ENCODE data around the gene OPHN1. TPM values are rescaled to one million over a fixed set of nuclear protein-coding genes. Genes with fewer than 3 reads are reported as not detected.

The OPHN1 gene
- total RNA-seq, 2 donors from 2014 or later: 5.0 to 5.9 TPM

- no peaks in the 10 kb centered on the region for H3K4me1 ChIP-seq (ENCODE audit: control insufficient read depth in 1 of 2, low read depth in 2 of 2)
- no peak overlapping the region for H3K27ac ChIP-seq
- no peaks in the 10 kb centered on the region for H3K27me3 ChIP-seq (replicated peaks; ENCODE audit: insufficient read depth)
- ATAC-seq (ENCODE audit: insufficient number of reproducible peaks, low FRiP score, low read depth) (no peak), DNase-seq (ENCODE audit: low spot score) (no peak)
- no peak for TF ChIP-seq CTCF (IDR thresholded peaks at IDR 0.05)
- no peaks in the 10 kb centered on the region for H3K9me3 ChIP-seq
- H3K36me3 ChIP-seq: no peaks in the 10 kb centered on the region
- H3K4me3 ChIP-seq: no peak overlapping the region
Measured at GRCh38 chrX:68454476-68455150, 21.3 kb upstream of the OPHN1 start.

DNA sequence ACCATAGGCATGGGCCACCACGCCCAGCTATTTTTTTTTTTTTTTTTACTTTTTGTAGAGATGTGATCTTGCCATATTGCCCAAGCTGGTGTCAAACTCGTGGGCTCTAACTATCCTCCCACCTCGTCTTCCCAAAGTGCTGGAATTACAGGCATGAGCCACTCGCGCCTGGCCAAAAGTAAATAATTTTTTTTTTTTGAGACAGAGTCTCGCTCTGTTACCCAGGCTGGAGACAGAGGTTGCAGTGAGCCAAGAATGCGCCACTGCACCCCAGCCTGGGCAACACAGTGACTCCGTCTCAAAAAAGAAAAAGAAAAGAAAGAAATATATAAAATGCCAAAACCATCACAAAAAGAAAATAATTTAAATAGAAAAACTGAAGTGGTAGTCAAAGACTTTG is 18.4 kb upstream of the OPHN1 start:
- H3K4me1 ChIP-seq (ENCODE audit: control insufficient read depth in 1 of 2, low read depth in 2 of 2): no peaks in the 10 kb centered on the region
- TF ChIP-seq CTCF (IDR thresholded peaks at IDR 0.05): no peak
- H3K27me3 ChIP-seq (replicated peaks; ENCODE audit: insufficient read depth): no peaks in the 10 kb centered on the region
- DNase-seq (ENCODE audit: low spot score) (no peak), ATAC-seq (ENCODE audit: insufficient number of reproducible peaks, low FRiP score, low read depth) (no peak)
- H3K27ac ChIP-seq: no peak overlapping the region
- H3K4me3 ChIP-seq: no peak overlapping the region
- H3K9me3 ChIP-seq: no peaks in the 10 kb centered on the region
- H3K36me3 ChIP-seq: no peaks in the 10 kb centered on the region

- no peak overlapping the region for H3K4me3 ChIP-seq
- TF ChIP-seq CTCF (IDR thresholded peaks at IDR 0.05): no peak
- no peaks in the 10 kb centered on the region for H3K9me3 ChIP-seq
- H3K4me1 ChIP-seq (ENCODE audit: control insufficient read depth in 1 of 2, low read depth in 2 of 2): no peaks in the 10 kb centered on the region
- H3K27ac ChIP-seq: no peak overlapping the region
- H3K36me3 ChIP-seq: no peaks in the 10 kb centered on the region
- no peaks in the 10 kb centered on the region for H3K27me3 ChIP-seq (replicated peaks; ENCODE audit: insufficient read depth)
- ATAC-seq (ENCODE audit: insufficient number of reproducible peaks, low FRiP score, low read depth) (no peak), DNase-seq (ENCODE audit: low spot score) (no peak)
Measured at GRCh38 chrX:68443155-68443868, 10.0 kb upstream of the OPHN1 start.

DNA sequence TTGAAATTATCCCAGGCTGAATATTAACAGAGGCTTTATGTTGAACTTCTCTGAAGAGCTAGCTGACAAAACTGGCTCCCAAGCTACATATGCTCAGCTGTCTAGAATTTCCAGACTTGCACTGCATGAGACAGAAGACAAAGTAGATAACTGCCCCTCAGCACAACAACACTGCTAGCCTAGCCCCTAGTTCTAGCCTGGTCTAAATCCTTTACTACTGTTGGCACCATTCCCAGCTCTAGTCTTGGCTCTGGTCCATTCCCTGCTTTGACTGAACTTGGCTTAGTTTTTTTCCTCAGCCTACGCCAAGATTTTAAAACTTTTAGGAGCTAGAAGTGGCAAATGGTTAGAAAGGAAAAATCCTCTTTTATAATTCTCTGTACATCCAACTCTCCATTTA is 7.6 kb upstream of the OPHN1 start:
- DNase-seq (ENCODE audit: low spot score): peak; percentile 8
- H3K27ac ChIP-seq: no peak overlapping the region
- H3K9me3 ChIP-seq: no peaks in the 10 kb centered on the region
- H3K4me1 ChIP-seq (ENCODE audit: control insufficient read depth in 1 of 2, low read depth in 2 of 2): no peaks in the 10 kb centered on the region
- no peaks in the 10 kb centered on the region for H3K27me3 ChIP-seq (replicated peaks; ENCODE audit: insufficient read depth)
- no peaks in the 10 kb centered on the region for H3K36me3 ChIP-seq
- no peak for TF ChIP-seq CTCF (IDR thresholded peaks at IDR 0.05)
- no peak overlapping the region for H3K4me3 ChIP-seq
- no peak for ATAC-seq (ENCODE audit: insufficient number of reproducible peaks, low FRiP score, low read depth)

- Histone ChIP-seq H3K27me3 (replicated peaks; ENCODE audit: insufficient read depth) (no peaks in the 10 kb centered on the region), H3K9me3 (no peaks in the 10 kb centered on the region), H3K36me3 (no peaks in the 10 kb centered on the region), H3K27ac (no peak overlapping the region), H3K4me3 (no peak overlapping the region), H3K4me1 (ENCODE audit: control insufficient read depth in 1 of 2, low read depth in 2 of 2) (no peaks in the 10 kb centered on the region)
- no peak for ATAC-seq (ENCODE audit: insufficient number of reproducible peaks, low FRiP score, low read depth)
- TF ChIP-seq CTCF (IDR thresholded peaks at IDR 0.05): no peak
- DNase-seq (ENCODE audit: low spot score): no peak
Measured at GRCh38 chrX:68440442-68440841, 7.1 kb upstream of the OPHN1 start.
